ENCODE measurements around the gene IFT81.

- TF ChIP-seq ZBTB33 (IDR thresholded peaks at IDR 0.05; ENCODE audit: borderline replicate concordance, low read depth) (no peak), TEAD4 (IDR thresholded peaks at IDR 0.05; ENCODE audit: borderline replicate concordance, insufficient read depth) (no peak), CTCF (IDR thresholded peaks at IDR 0.05) (no peak), USF1 (IDR thresholded peaks at IDR 0.05; ENCODE audit: borderline replicate concordance, low read depth) (no peak), RFX5 (IDR thresholded peaks at IDR 0.05; ENCODE audit: low read length) (no peak), SIN3A (IDR thresholded peaks at IDR 0.05; ENCODE audit: borderline replicate concordance, low read depth, low read length) (no peak), GATA2 (CRISPR knock-in tag; IDR thresholded peaks at IDR 0.05) (no peak), RCOR1 (IDR thresholded peaks at IDR 0.05; ENCODE audit: low read length) (no peak), GABPA (IDR thresholded peaks at IDR 0.05; ENCODE audit: low read depth) (no peak), YY1 (IDR thresholded peaks at IDR 0.05; ENCODE audit: low read depth) (no peak), EZH2phosphoT487 (IDR thresholded peaks at IDR 0.05; ENCODE audit: borderline replicate concordance, low read depth) (no peak)
- TF ChIP-seq, protein P1, sequence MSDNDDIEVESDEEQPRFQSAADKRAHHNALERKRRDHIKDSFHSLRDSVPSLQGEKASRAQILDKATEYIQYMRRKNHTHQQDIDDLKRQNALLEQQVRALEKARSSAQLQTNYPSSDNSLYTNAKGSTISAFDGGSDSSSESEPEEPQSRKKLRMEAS (IDR thresholded peaks at IDR 0.05; ENCODE audit: low read depth) = no peak
Observed at GRCh38 chr12:110182281-110182680, 58.1 kb downstream of the IFT81 start.
